Mesendoderm (in vitro differentiated cells): ENCODE measurements around the gene PRSS22.

Experiments
- DNase-seq: peaks from one replicate; pipeline ENCODE4 v3.0.0; 2013
- H2AK5ac ChIP-seq: 2 replicates; pipeline ENCODE4 v1.6.1; 2013; ENCODE audit warnings: low read length, inconsistent platforms
- H2BK120ac ChIP-seq: 2 replicates; pipeline ENCODE4 v1.6.1; 2013; ENCODE audit warnings: low read depth, mild to moderate bottlenecking, low read length, moderate library complexity, mixed read lengths
- H2BK15ac ChIP-seq: replicated peaks from 2 replicates; pipeline ENCODE4 v1.6.1; 2013; ENCODE audit warnings: low read depth, mild to moderate bottlenecking, moderate library complexity
- H2BK5ac ChIP-seq: 2 replicates; pipeline ENCODE4 v1.6.1; 2013; ENCODE audit warnings: low read length, inconsistent platforms
- H3K18ac ChIP-seq: 2 replicates; pipeline ENCODE4 v1.6.1; 2013; ENCODE audit warnings: mild to moderate bottlenecking, low read length, mixed read lengths
- H3K23ac ChIP-seq: one replicate; pipeline ENCODE4 v1.6.1; 2013; ENCODE audit warnings: low read length
- H3K27ac ChIP-seq: 2 replicates; pipeline ENCODE4 v1.5.1; 2013; ENCODE audit warnings: low read depth, mild to moderate bottlenecking, inconsistent platforms, low read length, moderate library complexity
- H3K27me3 ChIP-seq: 2 replicates; pipeline ENCODE4 v1.6.1; 2013; ENCODE audit warnings: low read length, control low read depth, mild to moderate bottlenecking, inconsistent platforms; ENCODE audit not compliant: insufficient read depth, poor library complexity
- H3K36me3 ChIP-seq: 2 replicates; pipeline ENCODE4 v1.6.1; 2013; ENCODE audit warnings: low read length, inconsistent platforms; ENCODE audit not compliant: control insufficient read depth, insufficient read depth
- H3K4ac ChIP-seq: one replicate; pipeline ENCODE4 v1.6.1; 2013; ENCODE audit warnings: low read depth, mild to moderate bottlenecking, low read length, moderate library complexity
- H3K4me1 ChIP-seq: 2 replicates; pipeline ENCODE4 v1.6.1; 2013; ENCODE audit warnings: low read depth, low read length, inconsistent platforms; ENCODE audit not compliant: control insufficient read depth
- H3K4me2 ChIP-seq: 2 replicates; pipeline ENCODE4 v1.6.1; 2013; ENCODE audit warnings: low read length
- H3K4me3 ChIP-seq: 2 replicates; pipeline ENCODE4 v1.5.1; 2013; ENCODE audit warnings: mild to moderate bottlenecking, low read length
- H3K56ac ChIP-seq: one replicate; pipeline ENCODE4 v1.6.1; 2013; ENCODE audit warnings: low read length
- H3K79me1 ChIP-seq: 2 replicates; pipeline ENCODE4 v1.6.1; 2013; ENCODE audit warnings: low read length, inconsistent platforms
- H3K79me2 ChIP-seq: 2 replicates; pipeline ENCODE4 v1.6.1; 2013; ENCODE audit warnings: mild to moderate bottlenecking, low read length; ENCODE audit not compliant: control insufficient read depth, insufficient read depth
- H3K9ac ChIP-seq: 2 replicates; pipeline ENCODE4 v1.6.1; 2013; ENCODE audit warnings: low read length, inconsistent platforms
- H4K5ac ChIP-seq: one replicate; pipeline ENCODE4 v1.6.1; 2013; ENCODE audit warnings: low read length
- H4K8ac ChIP-seq: one replicate; pipeline ENCODE4 v1.6.1; 2013; ENCODE audit warnings: low read depth, mild to moderate bottlenecking, control low read depth, low read length, moderate library complexity
- WGBS: extraction: QIAGEN DNeasy Blood & Tissue Kit; methylation state at CpG from one replicate; pipeline ENCODE4 v1.1.7; 2013; ENCODE audit warnings: low lambda C conversion rate, missing lambda C conversion rate; ENCODE audit not compliant: insufficient coverage; ENCODE audit errors: extremely low coverage; 5-methylcytosine and 5-hydroxymethylcytosine counted together

Gene PRSS22

GRCh38 chr16:2826591-2827373 lies 31.2 kb downstream of the PRSS22 start:
- H3K79me1 ChIP-seq = no peaks in the 10 kb centered on the region
- H3K4ac ChIP-seq = no peak overlapping the region
- H2BK5ac ChIP-seq = no peak overlapping the region
- H3K18ac ChIP-seq = no peak overlapping the region
- no peak overlapping the region for H2AK5ac ChIP-seq
- no peak for DNase-seq
- no peak overlapping the region for H3K4me3 ChIP-seq
- H3K23ac ChIP-seq = no peak overlapping the region
- H3K4me1 ChIP-seq = no peaks in the 10 kb centered on the region
- no peak overlapping the region for H3K4me2 ChIP-seq
- H2BK15ac ChIP-seq = no peak overlapping the region
- no peaks in the 10 kb centered on the region for H3K36me3 ChIP-seq
- no peak overlapping the region for H3K56ac ChIP-seq
- no peak overlapping the region for H4K5ac ChIP-seq
- no peak overlapping the region for H3K9ac ChIP-seq
- H3K79me2 ChIP-seq = no peaks in the 10 kb centered on the region
- no peak overlapping the region for H2BK120ac ChIP-seq
- H4K8ac ChIP-seq = no peak overlapping the region
- no peak overlapping the region for H3K27ac ChIP-seq
- WGBS = no CpG with 5 or more reads among the region's 19 CpGs
- H3K27me3 ChIP-seq = no peaks in the 10 kb centered on the region

DNA sequence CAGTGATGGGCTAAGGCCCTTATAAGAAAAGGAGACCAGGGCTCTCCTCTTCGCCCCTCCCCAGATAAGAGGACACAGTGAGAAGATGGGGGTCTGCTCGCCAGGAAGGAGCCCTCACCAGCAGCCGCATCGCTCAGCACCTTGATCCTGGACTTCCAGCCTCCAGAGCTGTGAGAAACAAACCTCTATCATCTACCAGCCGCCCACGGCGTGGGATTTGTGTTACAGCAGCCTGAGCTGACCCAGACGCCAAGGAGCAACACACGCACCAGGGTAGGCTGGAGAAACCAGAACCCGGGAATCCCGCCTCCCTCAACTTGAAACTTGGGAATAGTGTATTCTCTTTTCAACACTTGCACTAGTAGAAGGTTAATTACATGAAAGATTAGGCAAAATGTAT lies 32.1 kb downstream of the PRSS22 start:
- Histone ChIP-seq H3K79me2 (no peaks in the 10 kb centered on the region), H4K5ac (no peak overlapping the region), H3K18ac (no peak overlapping the region), H3K4ac (no peak overlapping the region), H4K8ac (no peak overlapping the region), H2AK5ac (no peak overlapping the region), H2BK120ac (no peak overlapping the region), H3K4me3 (no peak overlapping the region), H3K36me3 (no peaks in the 10 kb centered on the region), H3K9ac (no peak overlapping the region), H3K79me1 (no peaks in the 10 kb centered on the region), H2BK5ac (no peak overlapping the region), H3K56ac (no peak overlapping the region), H3K27ac (no peak overlapping the region), H3K23ac (no peak overlapping the region), H2BK15ac (no peak overlapping the region), H3K4me1 (no peaks in the 10 kb centered on the region), H3K4me2 (no peak overlapping the region), H3K27me3 (no peaks in the 10 kb centered on the region)
- WGBS = no CpG with 5 or more reads among the region's 11 CpGs
- no peak for DNase-seq

- no peak overlapping the region for H3K23ac ChIP-seq
- H2BK15ac ChIP-seq = no peak overlapping the region
- H3K4ac ChIP-seq = no peak overlapping the region
- no CpG with 5 or more reads among the region's 26 CpGs for WGBS
- no peak overlapping the region for H4K8ac ChIP-seq
- H2BK5ac ChIP-seq = no peak overlapping the region
- H3K27me3 ChIP-seq = no peaks in the 10 kb centered on the region
- H3K36me3 ChIP-seq = no peaks in the 10 kb centered on the region
- DNase-seq = no peak
- no peak overlapping the region for H3K4me2 ChIP-seq
- no peak overlapping the region for H4K5ac ChIP-seq
- H3K4me1 ChIP-seq = no peaks in the 10 kb centered on the region
- no peak overlapping the region for H2AK5ac ChIP-seq
- no peaks in the 10 kb centered on the region for H3K79me2 ChIP-seq
- H3K18ac ChIP-seq = no peak overlapping the region
- H3K56ac ChIP-seq = no peak overlapping the region
- H3K4me3 ChIP-seq = no peak overlapping the region
- no peak overlapping the region for H3K9ac ChIP-seq
- no peak overlapping the region for H2BK120ac ChIP-seq
- H3K79me1 ChIP-seq = no peaks in the 10 kb centered on the region
- no peak overlapping the region for H3K27ac ChIP-seq
Measured at GRCh38 chr16:2825049-2825742, 32.8 kb downstream of the PRSS22 start.

DNA sequence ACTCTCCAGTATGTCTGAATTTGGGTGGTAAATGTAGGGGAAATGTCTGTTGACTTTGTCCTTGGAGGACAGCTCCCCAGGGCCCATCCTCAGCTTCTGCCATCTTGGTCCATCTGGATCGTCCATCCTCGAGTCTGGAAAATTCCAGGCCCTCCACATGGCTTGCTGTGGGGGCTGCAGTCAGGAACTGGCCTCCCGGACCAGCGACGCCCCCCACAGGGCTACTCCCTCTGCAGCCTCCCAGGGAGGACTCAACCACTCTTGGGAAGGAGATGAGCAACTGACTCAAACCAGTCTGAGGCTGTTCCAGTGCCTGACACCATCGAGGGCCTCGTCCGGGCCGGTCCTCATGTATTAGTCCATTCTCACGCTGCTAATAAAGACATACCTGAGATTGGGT lies 33.3 kb downstream of the PRSS22 start:
- no peaks in the 10 kb centered on the region for H3K27me3 ChIP-seq
- H3K4ac ChIP-seq = no peak overlapping the region

DNA sequence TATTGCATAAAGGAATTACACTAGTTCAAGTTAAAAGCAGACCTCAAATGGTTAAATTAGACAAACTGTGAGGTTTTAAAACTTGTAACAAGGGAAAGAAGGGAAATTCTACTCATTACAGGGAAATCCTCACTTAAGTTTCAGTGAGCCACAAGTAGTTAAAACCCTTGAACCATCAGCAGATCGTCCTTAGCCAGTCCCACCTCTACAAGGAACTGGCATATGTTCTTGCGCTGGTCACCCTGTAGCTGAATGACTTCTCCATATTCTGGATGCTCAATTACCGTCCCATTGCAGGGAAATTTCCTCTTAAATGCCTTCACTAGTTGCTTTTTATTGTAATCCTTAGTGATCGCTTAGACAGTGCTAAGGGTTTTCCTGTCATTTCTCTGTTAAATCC lies 35.5 kb downstream of the PRSS22 start:
- no peaks in the 10 kb centered on the region for H3K27me3 ChIP-seq

More for the DNA sequence above, 33.3 kb downstream of the PRSS22 start:
- Histone ChIP-seq H3K9ac (no peak overlapping the region), H2AK5ac (no peak overlapping the region), H3K4me1 (no peaks in the 10 kb centered on the region), H4K8ac (no peak overlapping the region), H3K56ac (no peak overlapping the region), H3K79me1 (no peaks in the 10 kb centered on the region), H2BK5ac (no peak overlapping the region), H3K4me2 (no peak overlapping the region), H4K5ac (no peak overlapping the region), H3K23ac (no peak overlapping the region), H3K4me3 (no peak overlapping the region), H3K79me2 (no peaks in the 10 kb centered on the region), H2BK120ac (no peak overlapping the region), H3K36me3 (no peaks in the 10 kb centered on the region), H3K18ac (no peak overlapping the region), H2BK15ac (no peak overlapping the region), H3K27ac (no peak overlapping the region)
- DNase-seq = no peak
- no CpG with 5 or more reads among the region's 10 CpGs for WGBS

More for the DNA sequence above, 35.5 kb downstream of the PRSS22 start:
- H3K79me1 ChIP-seq = no peaks in the 10 kb centered on the region
- H3K4me1 ChIP-seq = no peaks in the 10 kb centered on the region
- H2AK5ac ChIP-seq = no peak overlapping the region
- H3K4me3 ChIP-seq = no peak overlapping the region
- no peak overlapping the region for H2BK120ac ChIP-seq
- no CpG with 5 or more reads among the region's 4 CpGs for WGBS
- H3K23ac ChIP-seq = no peak overlapping the region
- no peaks in the 10 kb centered on the region for H3K79me2 ChIP-seq
- no peak overlapping the region for H3K4ac ChIP-seq
- H3K36me3 ChIP-seq = no peaks in the 10 kb centered on the region
- no peak overlapping the region for H3K27ac ChIP-seq
- H3K18ac ChIP-seq = no peak overlapping the region
- no peak overlapping the region for H4K8ac ChIP-seq
- no peak overlapping the region for H3K56ac ChIP-seq
- no peak for DNase-seq
- H2BK15ac ChIP-seq = no peak overlapping the region
- H2BK5ac ChIP-seq = no peak overlapping the region
- H3K9ac ChIP-seq = no peak overlapping the region
- no peak overlapping the region for H4K5ac ChIP-seq
- no peak overlapping the region for H3K4me2 ChIP-seq
